Loucy (cell line): ENCODE measurements around the gene CALML4.

Experiments used
- EZH2phosphoT487 ChIP-seq: fragments of 200-600 bp; IDR thresholded peaks from 2 replicates; pipeline ENCODE4 v1.6.1; 2018; ENCODE audit warnings: antibody characterized with exemption, mild to moderate bottlenecking, moderate library complexity, borderline replicate concordance
- TF ChIP-seq, protein P1 (sequence below): fragments of 200-600 bp; sonication (generic); conservative IDR thresholded peaks from 2 replicates; pipeline ENCODE4 v1.5.1; 2014; ENCODE audit warnings: mild to moderate bottlenecking, antibody characterized with exemption, low read length

- TF ChIP-seq, protein P1, sequence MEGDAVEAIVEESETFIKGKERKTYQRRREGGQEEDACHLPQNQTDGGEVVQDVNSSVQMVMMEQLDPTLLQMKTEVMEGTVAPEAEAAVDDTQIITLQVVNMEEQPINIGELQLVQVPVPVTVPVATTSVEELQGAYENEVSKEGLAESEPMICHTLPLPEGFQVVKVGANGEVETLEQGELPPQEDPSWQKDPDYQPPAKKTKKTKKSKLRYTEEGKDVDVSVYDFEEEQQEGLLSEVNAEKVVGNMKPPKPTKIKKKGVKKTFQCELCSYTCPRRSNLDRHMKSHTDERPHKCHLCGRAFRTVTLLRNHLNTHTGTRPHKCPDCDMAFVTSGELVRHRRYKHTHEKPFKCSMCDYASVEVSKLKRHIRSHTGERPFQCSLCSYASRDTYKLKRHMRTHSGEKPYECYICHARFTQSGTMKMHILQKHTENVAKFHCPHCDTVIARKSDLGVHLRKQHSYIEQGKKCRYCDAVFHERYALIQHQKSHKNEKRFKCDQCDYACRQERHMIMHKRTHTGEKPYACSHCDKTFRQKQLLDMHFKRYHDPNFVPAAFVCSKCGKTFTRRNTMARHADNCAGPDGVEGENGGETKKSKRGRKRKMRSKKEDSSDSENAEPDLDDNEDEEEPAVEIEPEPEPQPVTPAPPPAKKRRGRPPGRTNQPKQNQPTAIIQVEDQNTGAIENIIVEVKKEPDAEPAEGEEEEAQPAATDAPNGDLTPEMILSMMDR: no peak
- TF ChIP-seq EZH2phosphoT487: no peak
Observed at GRCh38 chr15:68203486-68203885, 1.6 kb downstream of the CALML4 start.
